Glomerular endothelial cell (primary cell): ENCODE results near the gene GALR1. TPM values are rescaled to one million over a fixed set of nuclear protein-coding genes. Genes with fewer than 3 reads are reported as not detected.
A peak's percentile ranks its signal among the peaks of the same experiment; 100 is the strongest.
"Not testable (repeated sequence)": the region's sequence is repeated elsewhere in the genome, so short reads cannot be mapped to it uniquely, and the experiment has no call there.

Experiments used
- DNase-seq: peaks from one replicate; pipeline ENCODE4 v3.0.0-alpha.2; 2011; ENCODE audit warnings: low read depth, low spot score; ENCODE audit errors: extremely low read depth
- total RNA-seq: library from RNA; depleted of rRNA; stranded (reverse); fragments of >200 nt; gene quantifications from 2 replicates; pipeline ENCODE4 v1.2.3, GENCODE V29; 2015

The GALR1 gene
- not detected in 2 replicates for total RNA-seq

- no peak for DNase-seq
Observed at GRCh38 chr18:77249569-77250500, at the start of gene GALR1. TSS of gene GALR1 (plus strand) at chr18:77249848. CDS start at chr18:77250549, 701 bp downstream.

- DNase-seq = no peak
Observed at GRCh38 chr18:77201506-77201905, 48.1 kb upstream of the GALR1 start.

GRCh38 chr18:77202329-77202728 lies 47.3 kb upstream of the GALR1 start:
- no peak for DNase-seq

- DNase-seq = no peak
Observed at GRCh38 chr18:77203071-77203470, 46.6 kb upstream of the GALR1 start.

GRCh38 chr18:77203851-77204250 lies 45.8 kb upstream of the GALR1 start:
- no peak for DNase-seq

- no peak for DNase-seq
Observed at GRCh38 chr18:77205769-77206168, 43.9 kb upstream of the GALR1 start.

GRCh38 chr18:77206676-77207374 lies 42.8 kb upstream of the GALR1 start:
- no peak for DNase-seq

GRCh38 chr18:77207540-77207939 lies 42.1 kb upstream of the GALR1 start:
- peak; percentile 27 for DNase-seq

- no peak for DNase-seq
Observed at GRCh38 chr18:77208964-77209363, 40.7 kb upstream of the GALR1 start.

GRCh38 chr18:77209587-77209986 lies 40.1 kb upstream of the GALR1 start:
- DNase-seq = no peak

- no peak for DNase-seq
Observed at GRCh38 chr18:77210249-77210648, 39.4 kb upstream of the GALR1 start.

GRCh38 chr18:77218642-77219041 lies 31.0 kb upstream of the GALR1 start:
- no peak for DNase-seq

- DNase-seq = no peak
Observed at GRCh38 chr18:77220726-77221125, 28.9 kb upstream of the GALR1 start.

GRCh38 chr18:77222464-77222863 lies 27.2 kb upstream of the GALR1 start:
- DNase-seq = no peak

GRCh38 chr18:77223221-77223639 lies 26.4 kb upstream of the GALR1 start:
- DNase-seq = no peak

- no peak for DNase-seq
Observed at GRCh38 chr18:77223653-77224052, 26.0 kb upstream of the GALR1 start.

GRCh38 chr18:77230645-77231044 lies 19.0 kb upstream of the GALR1 start:
- no peak for DNase-seq

- no peak for DNase-seq
Observed at GRCh38 chr18:77234504-77235365, 14.9 kb upstream of the GALR1 start.

GRCh38 chr18:77239285-77239684 lies 10.4 kb upstream of the GALR1 start:
- DNase-seq = not testable (repeated sequence)

- DNase-seq = no peak
Observed at GRCh38 chr18:77248873-77249568, 627 bp upstream of the GALR1 start.
